K562 (cell line): ENCODE results near the gene UTP15. TPM values are rescaled to one million over a fixed set of nuclear protein-coding genes. Genes with fewer than 3 reads are reported as not detected.

Experiments
- CHD4 ChIP-seq: fragments of 200-600 bp; sonication (generic); IDR thresholded peaks from 3 replicates; pipeline ENCODE4 v1.6.1; 2012; ENCODE audit warnings: low read depth, mild to moderate bottlenecking, mixed read lengths, low read length, inconsistent platforms; ENCODE audit not compliant: insufficient read depth, insufficient replicate concordance, poor library complexity, severe bottlenecking
- NUFIP1 ChIP-seq: fragments of 450-650 bp; IDR thresholded peaks from 2 replicates; pipeline ENCODE4 v1.6.1; 2018; ENCODE audit not compliant: partially characterized antibody
- RBM14 ChIP-seq: fragments of 200-400 bp; formaldehyde crosslinking; IDR thresholded peaks from 2 replicates; pipeline ENCODE4 v1.6.1; 2018; ENCODE audit warnings: low read depth, mild to moderate bottlenecking, low read length, moderate library complexity, borderline replicate concordance; ENCODE audit not compliant: insufficient read depth
- RBM15 ChIP-seq: fragments of 200-400 bp; formaldehyde crosslinking; IDR thresholded peaks from 2 replicates; pipeline ENCODE4 v1.6.1; 2018; ENCODE audit warnings: mild to moderate bottlenecking, low read length, moderate library complexity; ENCODE audit not compliant: insufficient read depth
- polyA plus RNA-seq, 8 experiments: library from polyadenylated mRNA; depleted of rRNA in 4 of 8; stranded (reverse) in 5 of 8; unstranded in 3 of 8; fragments of >200 nt; fragmentation: Nextera tagmentation in 2 of 8; fragmentation: Illumina TruSeq in 1 of 8; extraction: Ambion mirVana in 2 of 8; extraction: Trizol in 1 of 8; gene quantifications; 2 replicates each; pipeline versions ENCODE4 v1.2.1 to v1.2.3, GENCODE V29; 2011 to 2014; ENCODE audit warnings: inconsistent platforms in 1 of 8, missing spikeins in 1 of 8
- total RNA-seq, 7 experiments: library from RNA; depleted of rRNA in 6 of 7; stranded (reverse); fragments of >200 nt in 6 of 7; fragmentation: Illumina TruSeq in 2 of 7; extraction: Trizol in 2 of 7; gene quantifications; 2 replicates each; pipeline versions ENCODE4 v1.2.1 to v1.2.3, GENCODE V29; 2011 to 2021; ENCODE audit warnings: low replicate concordance in 1 of 7
- TF ChIP-seq, protein P1 (sequence below), 2 experiments: fragments of 450-650 bp in 1 of 2; sonication (generic) in 1 of 2; formaldehyde crosslinking in 1 of 2; IDR thresholded peaks; 2 replicates each; pipeline versions ENCODE4 v1.7.1 to v1.9.0; 2016 to 2022; ENCODE audit warnings: inconsistent platforms in 1 of 2, mild to moderate bottlenecking in 1 of 2, missing genetic modification reagents in 1 of 2
- TF ChIP-seq, protein P2 (sequence below): fragments of 450-650 bp; IDR thresholded peaks from one replicate; pipeline ENCODE4 v1.6.1; 2018; ENCODE audit warnings: mild to moderate bottlenecking, moderate library complexity; ENCODE audit not compliant: partially characterized antibody
- TF ChIP-seq, protein P3 (sequence below): fragments of 450-650 bp; IDR thresholded peaks from 2 replicates; pipeline ENCODE4 v1.6.1; 2017; ENCODE audit warnings: mild to moderate bottlenecking, moderate library complexity
- TF ChIP-seq, protein P4 (sequence below), 2 experiments: fragments of 450-650 bp in 1 of 2; sonication (generic) in 1 of 2; formaldehyde crosslinking in 1 of 2; IDR thresholded peaks in 1 of 2; conservative IDR thresholded peaks in 1 of 2; 2 replicates each; pipeline versions ENCODE4 v1.6.1 to v1.8.1; 2016 to 2023; ENCODE audit warnings: mild to moderate bottlenecking in 2 of 2, moderate library complexity in 2 of 2, inconsistent platforms in 1 of 2, missing genetic modification reagents in 1 of 2

UTP15 gene
- total and polyA plus RNA-seq, 9 of the 15 experiments (the other 6 are each of a cell fraction or from before 2014, with no cell fraction given), result 28.1 to 49.3 (median 37.0) TPM

DNA sequence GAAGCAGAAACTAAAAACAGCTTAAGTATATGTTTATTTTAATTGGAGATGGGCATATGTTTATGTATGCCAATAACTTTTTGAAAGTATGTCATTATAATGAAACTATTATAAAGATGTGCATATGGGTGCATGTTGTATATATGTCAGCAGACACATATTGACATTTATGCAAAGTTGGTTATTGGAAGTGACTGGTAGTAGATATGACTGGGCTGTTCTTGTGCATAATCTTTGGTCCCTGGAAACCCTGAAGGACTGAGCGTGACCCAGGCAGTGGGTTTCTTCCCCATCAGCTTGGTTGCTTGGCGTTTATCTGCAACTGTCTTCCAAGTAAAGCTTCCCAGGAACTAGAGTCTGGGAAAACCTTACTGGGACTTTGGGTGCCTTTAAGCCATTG, 25.8 kb upstream of the UTP15 start (continued):
- TF ChIP-seq, protein P1, sequence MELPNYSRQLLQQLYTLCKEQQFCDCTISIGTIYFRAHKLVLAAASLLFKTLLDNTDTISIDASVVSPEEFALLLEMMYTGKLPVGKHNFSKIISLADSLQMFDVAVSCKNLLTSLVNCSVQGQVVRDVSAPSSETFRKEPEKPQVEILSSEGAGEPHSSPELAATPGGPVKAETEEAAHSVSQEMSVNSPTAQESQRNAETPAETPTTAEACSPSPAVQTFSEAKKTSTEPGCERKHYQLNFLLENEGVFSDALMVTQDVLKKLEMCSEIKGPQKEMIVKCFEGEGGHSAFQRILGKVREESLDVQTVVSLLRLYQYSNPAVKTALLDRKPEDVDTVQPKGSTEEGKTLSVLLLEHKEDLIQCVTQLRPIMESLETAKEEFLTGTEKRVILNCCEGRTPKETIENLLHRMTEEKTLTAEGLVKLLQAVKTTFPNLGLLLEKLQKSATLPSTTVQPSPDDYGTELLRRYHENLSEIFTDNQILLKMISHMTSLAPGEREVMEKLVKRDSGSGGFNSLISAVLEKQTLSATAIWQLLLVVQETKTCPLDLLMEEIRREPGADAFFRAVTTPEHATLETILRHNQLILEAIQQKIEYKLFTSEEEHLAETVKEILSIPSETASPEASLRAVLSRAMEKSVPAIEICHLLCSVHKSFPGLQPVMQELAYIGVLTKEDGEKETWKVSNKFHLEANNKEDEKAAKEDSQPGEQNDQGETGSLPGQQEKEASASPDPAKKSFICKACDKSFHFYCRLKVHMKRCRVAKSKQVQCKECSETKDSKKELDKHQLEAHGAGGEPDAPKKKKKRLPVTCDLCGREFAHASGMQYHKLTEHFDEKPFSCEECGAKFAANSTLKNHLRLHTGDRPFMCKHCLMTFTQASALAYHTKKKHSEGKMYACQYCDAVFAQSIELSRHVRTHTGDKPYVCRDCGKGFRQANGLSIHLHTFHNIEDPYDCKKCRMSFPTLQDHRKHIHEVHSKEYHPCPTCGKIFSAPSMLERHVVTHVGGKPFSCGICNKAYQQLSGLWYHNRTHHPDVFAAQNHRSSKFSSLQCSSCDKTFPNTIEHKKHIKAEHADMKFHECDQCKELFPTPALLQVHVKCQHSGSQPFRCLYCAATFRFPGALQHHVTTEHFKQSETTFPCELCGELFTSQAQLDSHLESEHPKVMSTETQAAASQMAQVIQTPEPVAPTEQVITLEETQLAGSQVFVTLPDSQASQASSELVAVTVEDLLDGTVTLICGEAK (IDR thresholded peaks at IDR 0.05), result no peak
- TF ChIP-seq, protein P1 (CRISPR knock-in tag; IDR thresholded peaks at IDR 0.05), result no peak
- TF ChIP-seq, protein P2, sequence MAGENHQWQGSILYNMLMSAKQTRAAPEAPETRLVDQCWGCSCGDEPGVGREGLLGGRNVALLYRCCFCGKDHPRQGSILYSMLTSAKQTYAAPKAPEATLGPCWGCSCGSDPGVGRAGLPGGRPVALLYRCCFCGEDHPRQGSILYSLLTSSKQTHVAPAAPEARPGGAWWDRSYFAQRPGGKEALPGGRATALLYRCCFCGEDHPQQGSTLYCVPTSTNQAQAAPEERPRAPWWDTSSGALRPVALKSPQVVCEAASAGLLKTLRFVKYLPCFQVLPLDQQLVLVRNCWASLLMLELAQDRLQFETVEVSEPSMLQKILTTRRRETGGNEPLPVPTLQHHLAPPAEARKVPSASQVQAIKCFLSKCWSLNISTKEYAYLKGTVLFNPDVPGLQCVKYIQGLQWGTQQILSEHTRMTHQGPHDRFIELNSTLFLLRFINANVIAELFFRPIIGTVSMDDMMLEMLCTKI, result no peak
- TF ChIP-seq NUFIP1 (no peak), RBM15 (no peak), RBM14 (no peak), CHD4 (no peak)
- TF ChIP-seq, protein P3, sequence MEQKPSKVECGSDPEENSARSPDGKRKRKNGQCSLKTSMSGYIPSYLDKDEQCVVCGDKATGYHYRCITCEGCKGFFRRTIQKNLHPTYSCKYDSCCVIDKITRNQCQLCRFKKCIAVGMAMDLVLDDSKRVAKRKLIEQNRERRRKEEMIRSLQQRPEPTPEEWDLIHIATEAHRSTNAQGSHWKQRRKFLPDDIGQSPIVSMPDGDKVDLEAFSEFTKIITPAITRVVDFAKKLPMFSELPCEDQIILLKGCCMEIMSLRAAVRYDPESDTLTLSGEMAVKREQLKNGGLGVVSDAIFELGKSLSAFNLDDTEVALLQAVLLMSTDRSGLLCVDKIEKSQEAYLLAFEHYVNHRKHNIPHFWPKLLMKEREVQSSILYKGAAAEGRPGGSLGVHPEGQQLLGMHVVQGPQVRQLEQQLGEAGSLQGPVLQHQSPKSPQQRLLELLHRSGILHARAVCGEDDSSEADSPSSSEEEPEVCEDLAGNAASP, result no peak
- TF ChIP-seq, protein P4, sequence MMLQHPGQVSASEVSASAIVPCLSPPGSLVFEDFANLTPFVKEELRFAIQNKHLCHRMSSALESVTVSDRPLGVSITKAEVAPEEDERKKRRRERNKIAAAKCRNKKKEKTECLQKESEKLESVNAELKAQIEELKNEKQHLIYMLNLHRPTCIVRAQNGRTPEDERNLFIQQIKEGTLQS (IDR thresholded peaks at IDR 0.05), result no peak
- TF ChIP-seq, protein P4 (CRISPR knock-in tag; conservative IDR thresholded peaks at IDR 0.05), result no peak
